HEK293 (cell line): ENCODE measurements around the gene CXCL11.

Source experiments
- CTCF ChIA-PET: fragments of 350-600 bp; formaldehyde crosslinking; extraction: SDS; loops from one replicate; lab custom pipeline; 2021; ENCODE audit warnings: antibody characterized with exemption; lab: Yijun Ruan, JAX
- POLR2A ChIA-PET: fragments of 300-600 bp; formaldehyde crosslinking; extraction: SDS; loops from one replicate; lab custom pipeline; 2020; ENCODE audit warnings: antibody characterized with exemption, inconsistent platforms; lab: Yijun Ruan, JAX
- H3K27ac ChIP-seq: fragments of 200-500 bp; sonication (Bioruptor generic); 2 replicates; pipeline ENCODE4 v1.5.1; 2014; ENCODE audit warnings: low read depth, low read length, control low read depth, inconsistent platforms; ENCODE audit errors: extremely low read depth
- H3K36me3 ChIP-seq, 2 experiments: fragments of 200-500 bp in 1 of 2; sonication (Bioruptor generic) in 1 of 2; 1 replicate in 1 of 2; 2 replicates in 1 of 2; pipeline ENCODE4 v1.5.1; 2014 to 2017; ENCODE audit warnings: inconsistent platforms in 2 of 2, low read length in 2 of 2; ENCODE audit not compliant: control insufficient read depth in 2 of 2, insufficient read depth in 1 of 2
- H3K4me1 ChIP-seq: fragments of 200-500 bp; sonication (Bioruptor generic); 2 replicates; pipeline ENCODE4 v1.5.1; 2014; ENCODE audit warnings: mild to moderate bottlenecking, low read length, inconsistent platforms; ENCODE audit not compliant: control insufficient read depth, insufficient read depth
- H3K4me3 ChIP-seq: 2 replicates; pipeline ENCODE4 v1.5.1; 2011; ENCODE audit warnings: low read depth, mild to moderate bottlenecking, control low read depth, low read length, moderate library complexity
- H3K9me3 ChIP-seq: fragments of 200-500 bp; sonication (Bioruptor generic); 2 replicates; pipeline ENCODE4 v1.5.1; 2014; ENCODE audit warnings: low read depth, low read length, inconsistent platforms; ENCODE audit not compliant: control insufficient read depth, insufficient read depth
- GLI4 ChIP-seq: fragments of 450-650 bp; formaldehyde crosslinking; IDR thresholded peaks from 2 replicates; pipeline ENCODE4 v1.5.1; 2016; ENCODE audit warnings: missing biosample characterization, missing genetic modification characterization
- KLF10 ChIP-seq: fragments of 450-650 bp; IDR thresholded peaks from 2 replicates; pipeline ENCODE4 v1.5.1; 2018; ENCODE audit warnings: missing biosample characterization, mild to moderate bottlenecking, missing genetic modification characterization
- MZF1 ChIP-seq: fragments of 450-650 bp; formaldehyde crosslinking; IDR thresholded peaks from 2 replicates; pipeline ENCODE4 v1.5.1; 2017; ENCODE audit warnings: missing biosample characterization, missing genetic modification characterization, borderline replicate concordance
- PATZ1 ChIP-seq: fragments of 450-650 bp; formaldehyde crosslinking; IDR thresholded peaks from 2 replicates; pipeline ENCODE4 v1.5.1; 2016; ENCODE audit warnings: missing biosample characterization, missing genetic modification characterization
- PRDM10 ChIP-seq: fragments of 450-650 bp; formaldehyde crosslinking; IDR thresholded peaks from 2 replicates; pipeline ENCODE4 v1.5.1; 2016; ENCODE audit warnings: missing biosample characterization, missing genetic modification characterization
- PRDM2 ChIP-seq: fragments of 450-650 bp; formaldehyde crosslinking; IDR thresholded peaks from 2 replicates; pipeline ENCODE4 v1.5.1; 2016; ENCODE audit warnings: missing biosample characterization, missing genetic modification characterization, borderline replicate concordance
- ZBTB21 ChIP-seq: fragments of 450-650 bp; formaldehyde crosslinking; IDR thresholded peaks from 2 replicates; pipeline ENCODE4 v1.5.1; 2017; ENCODE audit warnings: missing biosample characterization, missing genetic modification characterization
- ZBTB7A ChIP-seq: fragments of 450-650 bp; formaldehyde crosslinking; IDR thresholded peaks from 2 replicates; pipeline ENCODE4 v1.5.1; 2016; ENCODE audit warnings: low read depth, missing biosample characterization, missing genetic modification characterization
- ZFP69B ChIP-seq: fragments of 450-650 bp; formaldehyde crosslinking; IDR thresholded peaks from 2 replicates; pipeline ENCODE4 v1.5.1; 2016; ENCODE audit warnings: missing biosample characterization, missing genetic modification characterization
- ZIC2 ChIP-seq: fragments of 450-650 bp; formaldehyde crosslinking; IDR thresholded peaks from 2 replicates; pipeline ENCODE4 v1.5.1; 2016; ENCODE audit warnings: missing biosample characterization, missing genetic modification characterization
- ZNF10 ChIP-seq: fragments of 450-650 bp; formaldehyde crosslinking; IDR thresholded peaks from 2 replicates; pipeline ENCODE4 v1.5.1; 2017; ENCODE audit warnings: missing biosample characterization, missing genetic modification characterization
- ZNF362 ChIP-seq: fragments of 450-650 bp; formaldehyde crosslinking; IDR thresholded peaks from 2 replicates; pipeline ENCODE4 v1.5.1; 2016; ENCODE audit warnings: missing biosample characterization, missing genetic modification characterization
- ZNF394 ChIP-seq: fragments of 450-650 bp; formaldehyde crosslinking; IDR thresholded peaks from 2 replicates; pipeline ENCODE4 v1.5.1; 2016; ENCODE audit warnings: missing biosample characterization, missing genetic modification characterization, mild to moderate bottlenecking, moderate library complexity, borderline replicate concordance
- ZNF560 ChIP-seq: fragments of 450-650 bp; formaldehyde crosslinking; IDR thresholded peaks from 2 replicates; pipeline ENCODE4 v1.5.1; 2017; ENCODE audit warnings: missing biosample characterization, missing genetic modification characterization, borderline replicate concordance
- ZNF658 ChIP-seq: fragments of 450-650 bp; formaldehyde crosslinking; IDR thresholded peaks from 2 replicates; pipeline ENCODE4; 2016; ENCODE audit warnings: missing biosample characterization, missing genetic modification characterization
- ZNF747 ChIP-seq: fragments of 450-650 bp; formaldehyde crosslinking; IDR thresholded peaks from 2 replicates; pipeline ENCODE4 v1.5.1; 2016; ENCODE audit warnings: missing biosample characterization, missing genetic modification characterization
- ZNF776 ChIP-seq: fragments of 450-650 bp; formaldehyde crosslinking; IDR thresholded peaks from 2 replicates; pipeline ENCODE4 v1.5.0; 2017; ENCODE audit warnings: missing biosample characterization, missing genetic modification characterization, borderline replicate concordance
- TF ChIP-seq, protein P1 (sequence below): fragments of 450-650 bp; formaldehyde crosslinking; IDR thresholded peaks from 2 replicates; pipeline ENCODE4 v1.5.1; 2017; ENCODE audit warnings: missing biosample characterization, missing genetic modification characterization

Gene CXCL11

GRCh38 chr4:76036855-76037254 is 985 bp upstream of the CXCL11 start:
- no peaks in the 10 kb centered on the region for H3K4me1 ChIP-seq
- TF ChIP-seq ZNF10 (tag by site-specific recombination) (no peak), ZNF776 (tag by site-specific recombination) (no peak), KLF10 (tag by site-specific recombination) (no peak)
- TF ChIP-seq, all 188 proteins: peak for 0
- Histone ChIP-seq H3K9me3 (no peaks in the 10 kb centered on the region), H3K36me3 (no peaks in the 10 kb centered on the region), H3K27ac (no peak overlapping the region), H3K4me3 (no peak overlapping the region)
- ChIA-PET POLR2A (interaction anchor here (0.7 kb wide), 1 partner anchor 111 kb away, joined by 3 read pairs; the partner anchor contains the start of gene NUP54), CTCF (interaction anchor here (0.6 to 2.0 kb wide), 2 partner anchors 32 to 41 kb away, joined by 4 to 5 read pairs; no protein-coding TSS in a partner anchor)

DNA sequence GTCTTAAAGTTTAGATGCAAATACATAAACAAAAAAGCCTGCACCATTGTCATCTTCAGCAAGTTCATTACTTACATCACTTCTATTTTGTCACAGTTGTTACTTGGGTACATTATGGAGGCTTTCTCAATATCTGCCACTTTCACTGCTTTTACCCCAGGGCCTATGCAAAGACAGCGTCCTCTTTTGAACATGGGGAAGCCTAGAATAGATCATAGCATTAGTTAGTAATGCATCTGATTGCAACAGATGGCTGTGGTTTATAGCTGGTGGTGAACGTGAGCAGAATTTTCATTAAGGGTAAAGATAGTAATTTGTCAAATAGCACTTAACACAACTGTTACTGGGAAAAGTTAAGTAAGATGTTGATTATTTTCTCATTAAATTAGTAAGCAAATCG is 729 bp downstream of the CXCL11 start:
- POLR2A ChIA-PET: no interaction called here
- CTCF ChIA-PET: interaction anchor here (1.0 kb wide), 1 partner anchor 23 kb away, joined by 3 read pairs; no protein-coding TSS in a partner anchor
- no peak overlapping the region for H3K4me3 ChIP-seq
- TF ChIP-seq PRDM2 (tag by site-specific recombination) (no peak), ZNF394 (tag by site-specific recombination) (no peak), GLI4 (tag by site-specific recombination) (no peak), ZNF747 (tag by site-specific recombination) (no peak), ZIC2 (tag by site-specific recombination) (no peak), ZNF560 (tag by site-specific recombination) (no peak), PRDM10 (tag by site-specific recombination) (no peak), ZFP69B (tag by site-specific recombination) (no peak), ZNF362 (tag by site-specific recombination) (no peak), ZNF658 (tag by site-specific recombination) (no peak), MZF1 (no peak), ZBTB21 (no peak), PATZ1 (no peak), ZBTB7A (tag by site-specific recombination) (no peak)
- TF ChIP-seq, protein P1, sequence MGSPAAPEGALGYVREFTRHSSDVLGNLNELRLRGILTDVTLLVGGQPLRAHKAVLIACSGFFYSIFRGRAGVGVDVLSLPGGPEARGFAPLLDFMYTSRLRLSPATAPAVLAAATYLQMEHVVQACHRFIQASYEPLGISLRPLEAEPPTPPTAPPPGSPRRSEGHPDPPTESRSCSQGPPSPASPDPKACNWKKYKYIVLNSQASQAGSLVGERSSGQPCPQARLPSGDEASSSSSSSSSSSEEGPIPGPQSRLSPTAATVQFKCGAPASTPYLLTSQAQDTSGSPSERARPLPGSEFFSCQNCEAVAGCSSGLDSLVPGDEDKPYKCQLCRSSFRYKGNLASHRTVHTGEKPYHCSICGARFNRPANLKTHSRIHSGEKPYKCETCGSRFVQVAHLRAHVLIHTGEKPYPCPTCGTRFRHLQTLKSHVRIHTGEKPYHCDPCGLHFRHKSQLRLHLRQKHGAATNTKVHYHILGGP (tag by site-specific recombination): no peak
- TF ChIP-seq, all 188 proteins: peak for 0
- no peaks in the 10 kb centered on the region for H3K4me1 ChIP-seq
- H3K27ac ChIP-seq: no peak overlapping the region
- no peaks in the 10 kb centered on the region for H3K36me3 ChIP-seq
- no peaks in the 10 kb centered on the region for H3K9me3 ChIP-seq
